Cardiac muscle cell (in vitro differentiated cells and primary cell): ENCODE results near the gene IL1RN. TPM values are rescaled to one million over a fixed set of nuclear protein-coding genes. Genes with fewer than 3 reads are reported as not detected.
A peak's percentile ranks its signal among the peaks of the same experiment; 100 is the strongest.

ENCODE experiments used
- DNase-seq, 2 donors: peaks; one replicate each; pipeline versions ENCODE4 v3.0.0 to v3.0.0-alpha.2; 2010 to 2017; ENCODE audit warnings: low read depth in 1 of 2, low spot score in 1 of 2
- H3K27ac ChIP-seq: fragments of 200-600 bp; sonication (generic); 2 replicates; pipeline ENCODE4 v1.5.1; 2016
- H3K27me3 ChIP-seq: fragments of 200-600 bp; sonication (generic); 2 replicates; pipeline ENCODE4 v1.6.0; 2016; ENCODE audit warnings: control low read depth
- H3K36me3 ChIP-seq: fragments of 200-600 bp; sonication (generic); 2 replicates; pipeline ENCODE4 v1.5.1; 2016; ENCODE audit warnings: control low read depth
- H3K4me1 ChIP-seq: fragments of 200-600 bp; sonication (generic); 2 replicates; pipeline ENCODE4 v1.8.1; 2017; ENCODE audit warnings: low read depth, mild to moderate bottlenecking, mixed run types
- H3K4me3 ChIP-seq: fragments of 200-600 bp; sonication (generic); 2 replicates; pipeline ENCODE4 v1.5.1; 2016; ENCODE audit warnings: mild to moderate bottlenecking
- H3K9me3 ChIP-seq: fragments of 200-600 bp; sonication (generic); 2 replicates; pipeline ENCODE4 v1.5.1; 2017; ENCODE audit warnings: low read depth, mild to moderate bottlenecking, control low read depth
- CTCF ChIP-seq: IDR thresholded peaks from 2 replicates; pipeline ENCODE4 v1.5.1; 2012; ENCODE audit warnings: low read depth, mild to moderate bottlenecking, low read length
- polyA plus RNA-seq: library from polyadenylated mRNA; unstranded; fragments of >200 nt; fragmentation: Nextera tagmentation; extraction: Ambion mirVana; gene quantifications from 2 replicates; pipeline ENCODE4 v1.2.1, GENCODE V29; 2016
- total RNA-seq: library from RNA; depleted of rRNA; stranded (reverse); fragments of >200 nt; gene quantifications from 2 replicates; pipeline ENCODE4 v1.2.3, GENCODE V29; 2016

IL1RN gene
- total and polyA plus RNA-seq, 2 experiments from 2014 or later: not detected

GRCh38 chr2:113156278-113157117, 29.1 kb downstream of the IL1RN start:
- Histone ChIP-seq H3K4me3 (peak overlapping the region; percentile 55), H3K27me3 (no peaks in the 10 kb centered on the region), H3K27ac (peak overlapping the region; percentile 30), H3K9me3 (no peaks in the 10 kb centered on the region), H3K4me1 (no peaks in the 10 kb centered on the region), H3K36me3 (no peaks in the 10 kb centered on the region)
- TF ChIP-seq CTCF: no peak
- DNase-seq: no peak

- H3K4me3 ChIP-seq: peak overlapping the region; percentile 55
Measured at GRCh38 chr2:113157118-113157896, 29.9 kb downstream of the IL1RN start.

GRCh38 chr2:113157897-113158753, 30.7 kb downstream of the IL1RN start:
- H3K4me1 ChIP-seq: no peaks in the 10 kb centered on the region

More at GRCh38 chr2:113157118-113157896, 29.9 kb downstream of the IL1RN start:
- TF ChIP-seq CTCF: no peak
- H3K27ac ChIP-seq: peak overlapping the region; percentile 30
- no peaks in the 10 kb centered on the region for H3K27me3 ChIP-seq
- H3K36me3 ChIP-seq: no peaks in the 10 kb centered on the region
- peak; percentile 16 to 70 for DNase-seq
- H3K4me1 ChIP-seq: no peaks in the 10 kb centered on the region
- no peaks in the 10 kb centered on the region for H3K9me3 ChIP-seq

GRCh38 chr2:113158884-113159553, 31.6 kb downstream of the IL1RN start:
- TF ChIP-seq CTCF: no peak
- no peak for DNase-seq
- no peaks in the 10 kb centered on the region for H3K27me3 ChIP-seq
- no peaks in the 10 kb centered on the region for H3K36me3 ChIP-seq
- H3K9me3 ChIP-seq: no peaks in the 10 kb centered on the region
- H3K4me3 ChIP-seq: no peak overlapping the region
- H3K4me1 ChIP-seq: no peaks in the 10 kb centered on the region
- H3K27ac ChIP-seq: no peak overlapping the region

More at GRCh38 chr2:113157897-113158753, 30.7 kb downstream of the IL1RN start:
- Histone ChIP-seq H3K9me3 (no peaks in the 10 kb centered on the region), H3K4me3 (peak overlapping the region; percentile 55), H3K27ac (no peak overlapping the region), H3K27me3 (no peaks in the 10 kb centered on the region), H3K36me3 (no peaks in the 10 kb centered on the region)
- DNase-seq: peak in 1 of 2 donors; percentile 26
- no peak for TF ChIP-seq CTCF
